GM19328 (cell line): Measurements from ENCODE around the gene SRR.

Experiments used
- ATAC-seq: cut with Tn5 transposase; IDR thresholded peaks from one replicate; pipeline ENCODE4 v1.9.1; 2021; ENCODE audit warnings: mild to moderate bottlenecking, moderate library complexity; ENCODE audit not compliant: unreplicated experiment

Gene SRR

DNA sequence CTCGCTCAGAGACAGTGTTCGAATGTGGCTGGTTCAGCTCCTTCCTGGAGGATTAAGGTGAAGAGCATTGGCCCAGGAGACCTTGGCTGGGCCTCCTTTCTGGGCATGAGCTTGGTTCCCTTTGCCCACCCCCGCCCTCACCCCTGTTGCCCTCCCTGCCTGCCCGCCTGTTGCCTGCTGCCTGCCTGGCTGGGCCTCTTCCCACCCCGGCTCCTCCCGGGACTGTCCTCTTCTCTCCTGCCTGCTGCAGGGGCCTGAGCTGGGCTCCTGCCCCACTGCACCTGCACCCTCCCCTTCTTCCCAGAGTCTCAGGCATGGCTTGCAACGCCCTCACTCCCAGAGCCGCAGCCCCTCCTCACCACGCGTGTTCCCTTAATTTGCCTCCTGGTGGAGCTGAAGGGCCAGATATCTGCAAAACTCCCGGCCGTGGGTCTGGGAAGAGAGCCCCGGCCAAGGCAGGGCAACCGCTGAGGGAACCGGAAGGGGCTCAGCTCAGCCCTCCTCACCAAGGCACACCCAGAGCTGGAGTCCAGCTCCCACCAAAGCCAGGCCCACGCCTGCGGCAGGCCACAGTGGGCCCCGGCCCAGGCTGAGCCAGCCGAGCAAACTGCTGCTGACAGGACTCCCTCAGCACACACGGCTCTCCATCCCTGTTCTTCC is 65.9 kb downstream of the SRR start:
- ATAC-seq, result no peak

DNA sequence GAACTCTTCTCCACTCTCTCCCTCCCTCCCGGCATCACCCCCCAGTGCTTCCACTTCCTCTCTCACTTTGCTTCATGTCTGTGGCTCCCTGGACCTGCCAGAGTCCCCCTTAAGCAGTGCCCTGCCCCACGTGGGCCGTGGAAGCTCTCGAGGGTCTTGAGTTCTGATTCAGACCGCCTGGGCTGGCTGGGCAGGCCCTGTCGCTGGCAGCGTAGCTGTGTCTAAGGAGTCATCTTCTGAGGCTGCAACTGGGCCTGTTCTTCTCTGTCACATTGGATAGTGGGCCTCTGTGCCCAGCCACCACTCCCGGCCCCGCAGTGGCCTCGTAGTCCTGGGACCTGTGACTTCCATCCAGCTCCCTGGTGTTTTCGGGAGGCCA is 66.5 kb downstream of the SRR start:
- no peak for ATAC-seq

DNA sequence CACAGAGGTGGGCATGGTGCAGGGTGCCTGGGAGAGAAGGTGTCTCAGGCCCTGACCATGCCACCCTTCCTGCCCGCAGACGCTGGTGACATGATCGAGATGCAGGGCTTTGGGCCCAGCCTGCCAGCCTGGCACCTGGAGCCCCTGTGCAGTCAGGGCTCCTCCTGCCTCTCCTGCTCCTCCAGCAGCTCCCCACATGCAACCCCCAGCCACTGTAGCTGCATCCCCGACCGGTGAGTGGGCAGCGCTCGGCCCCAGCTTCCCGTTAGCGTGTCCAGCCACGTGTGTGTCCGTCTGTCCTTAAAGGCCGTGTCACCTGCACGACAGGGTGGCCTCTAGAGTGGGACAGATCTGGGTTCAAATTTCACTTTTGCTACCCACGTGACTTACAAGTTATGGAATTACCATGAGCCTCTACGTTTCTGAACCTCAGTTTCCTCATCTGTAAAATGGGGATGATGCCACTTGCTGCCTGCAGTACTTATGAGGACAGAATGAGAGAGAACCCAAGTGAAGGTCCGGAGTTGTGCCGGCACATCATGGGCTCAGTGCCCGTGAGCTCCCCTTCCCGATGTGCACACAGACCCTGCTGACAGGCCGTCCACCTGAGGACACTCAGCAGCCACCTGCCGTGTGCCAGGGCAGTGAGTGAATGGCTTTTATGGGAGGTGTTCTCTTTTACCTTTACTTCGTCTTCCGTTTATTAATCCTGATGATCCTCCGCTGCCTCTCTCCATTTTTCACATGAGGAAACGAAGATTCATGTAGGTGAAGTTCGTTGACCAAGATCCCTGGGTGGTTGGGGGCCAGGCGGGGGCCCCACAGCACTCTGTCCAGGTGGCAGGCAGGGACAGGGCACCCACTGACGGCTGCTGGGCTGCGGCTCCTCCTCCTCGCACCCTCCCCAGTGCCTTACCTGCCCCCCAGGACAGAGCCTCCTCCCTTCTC is 67.7 kb downstream of the SRR start:
- no peak for ATAC-seq

DNA sequence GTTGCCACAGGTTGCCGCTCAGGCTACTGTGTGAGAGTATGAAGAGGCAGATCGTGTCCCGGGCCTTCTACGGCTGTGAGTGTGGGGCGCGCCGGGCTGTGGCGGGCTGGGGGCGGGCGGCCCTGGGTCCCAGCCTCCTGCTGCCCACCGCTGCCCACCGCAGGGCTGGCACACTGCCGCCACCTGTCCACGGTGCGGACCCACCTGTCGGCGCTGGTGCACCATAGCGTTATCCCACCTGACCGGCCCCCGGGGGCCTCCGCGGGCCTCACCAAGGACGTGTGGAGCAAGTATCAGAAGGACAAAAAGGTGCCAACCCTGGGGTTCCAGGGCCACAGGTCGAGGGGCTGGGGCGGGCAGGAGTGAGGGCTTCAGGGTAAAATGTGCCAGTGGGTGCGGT is 68.4 kb downstream of the SRR start:
- no peak for ATAC-seq

DNA sequence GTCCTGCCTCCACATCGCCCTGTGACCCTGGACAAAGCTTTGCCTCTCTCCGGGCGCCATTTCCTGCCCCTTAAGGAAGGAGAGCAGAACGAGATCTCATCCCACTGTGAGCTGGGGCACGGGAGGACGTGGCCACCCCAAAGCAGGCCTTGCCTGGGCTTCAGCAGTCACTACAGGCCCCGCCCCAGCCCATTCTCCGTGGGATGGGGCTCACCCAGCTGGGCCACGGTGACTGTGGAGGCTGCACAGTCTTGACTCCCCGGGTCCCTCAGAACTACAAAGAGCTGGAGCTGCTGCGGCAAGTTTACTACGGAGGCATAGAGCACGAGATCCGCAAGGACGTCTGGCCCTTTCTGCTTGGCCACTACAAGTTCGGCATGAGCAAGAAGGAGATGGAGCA is 68.9 kb downstream of the SRR start:
- no peak for ATAC-seq

DNA sequence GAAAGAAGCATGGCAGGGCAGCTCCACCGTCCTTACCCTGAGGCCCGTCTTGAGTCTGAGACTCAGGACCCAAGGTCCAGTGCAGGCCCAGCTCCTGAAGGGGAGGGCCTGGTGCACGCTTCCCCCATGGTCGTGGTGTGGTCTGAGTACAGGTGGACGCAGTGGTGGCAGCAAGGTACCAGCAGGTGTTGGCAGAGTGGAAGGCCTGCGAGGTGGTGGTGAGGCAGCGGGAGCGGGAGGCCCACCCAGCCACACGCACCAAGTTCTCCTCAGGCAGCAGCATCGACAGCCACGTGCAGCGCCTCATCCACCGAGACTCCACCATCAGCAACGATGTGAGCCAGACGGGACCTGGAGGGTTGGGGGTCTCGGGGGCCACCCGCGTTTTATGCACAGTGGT is 69.4 kb downstream of the SRR start:
- no peak for ATAC-seq
